Tibial artery (tissue), 4 donors: ENCODE data around the gene FBXL7.

Source experiments
- DNase-seq, 2 donors: peaks; one replicate each; pipeline ENCODE4 v3.0.0-alpha.2; 2019
- H3K27ac ChIP-seq, 2 donors: fragments of 200-600 bp; sonication (generic) in 1 of 2; 1 replicate in 1 of 2; 2 replicates in 1 of 2; pipeline ENCODE4 v1.5.1; 2018 to 2019; ENCODE audit warnings: mild to moderate bottlenecking in 1 of 2
- H3K27me3 ChIP-seq, 2 donors: fragments of 200-600 bp; sonication (generic) in 1 of 2; one replicate each; pipeline versions ENCODE4 v1.5.1 to v1.6.0; 2016 to 2019
- H3K36me3 ChIP-seq, 3 donors: fragments of 200-600 bp; sonication (generic) in 2 of 3; one replicate each; pipeline ENCODE4 v1.5.1; 2016 to 2019; ENCODE audit warnings: mild to moderate bottlenecking in 2 of 3
- H3K4me1 ChIP-seq, 4 donors: fragments of 200-600 bp; sonication (generic) in 2 of 4; 1 replicate in 3 of 4; 2 replicates in 1 of 4; pipeline ENCODE4 v1.5.1; 2016 to 2019
- H3K4me3 ChIP-seq, 2 donors: fragments of 200-600 bp; sonication (generic) in 1 of 2; 1 replicate in 1 of 2; 2 replicates in 1 of 2; pipeline ENCODE4 v1.5.1; 2018 to 2019; ENCODE audit warnings: mild to moderate bottlenecking in 2 of 2
- H3K9me3 ChIP-seq, 3 donors: fragments of 200-600 bp; sonication (generic) in 1 of 3; one replicate each; pipeline ENCODE4 v1.5.1; 2016 to 2019
- intact Hi-C: fragments of 100-400 bp; cut with DNase I; formaldehyde crosslinking; loops from one replicate; pipeline ENCODE4 v1.15.0; 2023; ENCODE audit warnings: low total_unique reads
- TF ChIP-seq, protein P1 (sequence below), 2 experiments: fragments of 200-600 bp in 1 of 2; fragments of 450-650 bp in 1 of 2; IDR thresholded peaks; one replicate each; pipeline ENCODE4 v1.5.1; 2017 to 2019; ENCODE audit warnings: antibody characterized with exemption in 2 of 2, mild to moderate bottlenecking in 1 of 2, moderate library complexity in 1 of 2

FBXL7 gene

GRCh38 chr5:15831408-15831807 is 331.4 kb downstream of the FBXL7 start:
- Histone ChIP-seq H3K36me3 (no peaks in the 10 kb centered on the region), H3K9me3 (no peaks in the 10 kb centered on the region), H3K4me1 (peaks cover 0 to 22% (median 2%) of the 10 kb centered on the region in 4 donors), H3K27ac (no peak overlapping the region), H3K27me3 (no peaks in the 10 kb centered on the region), H3K4me3 (no peak overlapping the region)
- intact Hi-C loops = no loop called here
- TF ChIP-seq, protein P1, sequence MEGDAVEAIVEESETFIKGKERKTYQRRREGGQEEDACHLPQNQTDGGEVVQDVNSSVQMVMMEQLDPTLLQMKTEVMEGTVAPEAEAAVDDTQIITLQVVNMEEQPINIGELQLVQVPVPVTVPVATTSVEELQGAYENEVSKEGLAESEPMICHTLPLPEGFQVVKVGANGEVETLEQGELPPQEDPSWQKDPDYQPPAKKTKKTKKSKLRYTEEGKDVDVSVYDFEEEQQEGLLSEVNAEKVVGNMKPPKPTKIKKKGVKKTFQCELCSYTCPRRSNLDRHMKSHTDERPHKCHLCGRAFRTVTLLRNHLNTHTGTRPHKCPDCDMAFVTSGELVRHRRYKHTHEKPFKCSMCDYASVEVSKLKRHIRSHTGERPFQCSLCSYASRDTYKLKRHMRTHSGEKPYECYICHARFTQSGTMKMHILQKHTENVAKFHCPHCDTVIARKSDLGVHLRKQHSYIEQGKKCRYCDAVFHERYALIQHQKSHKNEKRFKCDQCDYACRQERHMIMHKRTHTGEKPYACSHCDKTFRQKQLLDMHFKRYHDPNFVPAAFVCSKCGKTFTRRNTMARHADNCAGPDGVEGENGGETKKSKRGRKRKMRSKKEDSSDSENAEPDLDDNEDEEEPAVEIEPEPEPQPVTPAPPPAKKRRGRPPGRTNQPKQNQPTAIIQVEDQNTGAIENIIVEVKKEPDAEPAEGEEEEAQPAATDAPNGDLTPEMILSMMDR (IDR thresholded peaks at IDR 0.05) = no peak
- no peak for DNase-seq

DNA sequence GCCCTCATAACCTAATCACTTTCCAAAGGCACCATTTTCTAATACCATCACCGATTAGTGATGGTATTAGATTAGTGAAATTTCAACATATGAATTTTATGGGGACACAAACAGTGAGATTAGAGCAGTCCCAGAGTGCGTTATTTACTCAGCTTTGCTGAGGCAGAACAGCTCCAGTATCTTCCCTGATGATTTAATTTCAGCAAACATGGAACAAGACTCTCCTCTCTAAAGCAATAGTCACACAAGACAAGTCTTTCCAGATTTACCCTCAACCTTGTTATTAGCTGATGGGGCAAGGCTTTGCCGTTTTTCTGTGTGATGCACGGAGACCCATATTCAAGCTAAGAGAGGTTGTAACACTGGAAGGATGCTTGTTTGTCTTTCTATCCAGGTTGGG is 333.4 kb downstream of the FBXL7 start:
- TF ChIP-seq, protein P1 (IDR thresholded peaks at IDR 0.05) = no peak
- DNase-seq = no peak
- H3K27ac ChIP-seq = no peak overlapping the region
- H3K36me3 ChIP-seq = no peaks in the 10 kb centered on the region
- intact Hi-C loops = no loop called here
- no peak overlapping the region for H3K4me3 ChIP-seq
- no peaks in the 10 kb centered on the region for H3K9me3 ChIP-seq
- H3K4me1 ChIP-seq = peaks cover 0 to 33% (median 3%) of the 10 kb centered on the region in 4 donors
- H3K27me3 ChIP-seq = no peaks in the 10 kb centered on the region

- Histone ChIP-seq H3K36me3 (no peaks in the 10 kb centered on the region), H3K27ac (no peak overlapping the region)
Observed at GRCh38 chr5:15834596-15835245, 334.7 kb downstream of the FBXL7 start.

DNA sequence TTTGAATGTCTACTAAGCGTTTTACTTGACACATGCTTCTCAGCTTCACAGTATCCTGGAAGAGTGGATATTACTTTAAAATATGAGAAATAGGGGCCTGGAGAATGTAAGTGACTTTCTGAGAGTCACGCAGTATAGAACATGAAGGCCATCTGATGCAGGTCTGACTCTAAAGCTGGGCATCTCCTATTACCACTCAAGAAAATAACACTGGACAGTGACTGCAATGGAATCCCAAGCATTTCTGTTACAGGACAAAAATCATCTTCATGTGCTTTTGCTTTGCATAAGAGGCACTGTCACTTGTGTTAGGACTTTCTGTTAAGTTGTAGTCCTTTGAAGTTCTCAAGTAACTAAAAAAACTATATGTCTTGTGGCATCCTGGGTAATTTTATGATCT is 335.5 kb downstream of the FBXL7 start:
- Histone ChIP-seq H3K27ac (no peak overlapping the region), H3K27me3 (no peaks in the 10 kb centered on the region), H3K9me3 (no peaks in the 10 kb centered on the region), H3K36me3 (no peaks in the 10 kb centered on the region), H3K4me3 (no peak overlapping the region), H3K4me1 (peaks cover 0 to 33% (median 3%) of the 10 kb centered on the region in 4 donors)
- TF ChIP-seq, protein P1 (IDR thresholded peaks at IDR 0.05) = no peak
- intact Hi-C loops = no loop called here
- no peak for DNase-seq

More at GRCh38 chr5:15834596-15835245, 334.7 kb downstream of the FBXL7 start:
- Histone ChIP-seq H3K4me3 (no peak overlapping the region), H3K27me3 (no peaks in the 10 kb centered on the region), H3K9me3 (no peaks in the 10 kb centered on the region), H3K4me1 (peaks cover 0 to 33% (median 3%) of the 10 kb centered on the region in 4 donors)
- TF ChIP-seq, protein P1 (IDR thresholded peaks at IDR 0.05) = no peak
- intact Hi-C loops = no loop called here
- DNase-seq = no peak

GRCh38 chr5:15837551-15838289 is 337.7 kb downstream of the FBXL7 start:
- Histone ChIP-seq H3K9me3 (peaks cover 0 to 3% (median 0%) of the 10 kb centered on the region in 3 donors), H3K4me1 (peaks cover 0 to 28% (median 3%) of the 10 kb centered on the region in 4 donors), H3K27me3 (no peaks in the 10 kb centered on the region), H3K4me3 (no peak overlapping the region), H3K36me3 (no peaks in the 10 kb centered on the region), H3K27ac (no peak overlapping the region)
- TF ChIP-seq, protein P1 (IDR thresholded peaks at IDR 0.05) = no peak
- intact Hi-C loops = no loop called here
- no peak for DNase-seq
